Prostate gland (tissue), 2 donors: ENCODE data around the gene ANKMY1.

Source experiments
- POLR2A ChIP-seq: fragments of 450-650 bp; IDR thresholded peaks from one replicate; pipeline ENCODE4 v1.6.1; 2016; ENCODE audit warnings: antibody characterized with exemption, mild to moderate bottlenecking
- POLR2AphosphoS5 ChIP-seq: sonication (generic); formaldehyde crosslinking; IDR thresholded peaks from one replicate; pipeline ENCODE4 v1.6.1; 2017; ENCODE audit warnings: antibody characterized with exemption
- TF ChIP-seq, protein P1 (sequence below), 4 experiments: fragments of 200-600 bp in 2 of 4; fragments of 450-650 bp in 2 of 4; sonication (generic) in 2 of 4; IDR thresholded peaks; 1 replicate in 3 of 4; 2 replicates in 1 of 4; pipeline ENCODE4 v1.5.1; 2016 to 2019; ENCODE audit warnings: antibody characterized with exemption in 4 of 4, mild to moderate bottlenecking in 2 of 4, moderate library complexity in 2 of 4

DNA sequence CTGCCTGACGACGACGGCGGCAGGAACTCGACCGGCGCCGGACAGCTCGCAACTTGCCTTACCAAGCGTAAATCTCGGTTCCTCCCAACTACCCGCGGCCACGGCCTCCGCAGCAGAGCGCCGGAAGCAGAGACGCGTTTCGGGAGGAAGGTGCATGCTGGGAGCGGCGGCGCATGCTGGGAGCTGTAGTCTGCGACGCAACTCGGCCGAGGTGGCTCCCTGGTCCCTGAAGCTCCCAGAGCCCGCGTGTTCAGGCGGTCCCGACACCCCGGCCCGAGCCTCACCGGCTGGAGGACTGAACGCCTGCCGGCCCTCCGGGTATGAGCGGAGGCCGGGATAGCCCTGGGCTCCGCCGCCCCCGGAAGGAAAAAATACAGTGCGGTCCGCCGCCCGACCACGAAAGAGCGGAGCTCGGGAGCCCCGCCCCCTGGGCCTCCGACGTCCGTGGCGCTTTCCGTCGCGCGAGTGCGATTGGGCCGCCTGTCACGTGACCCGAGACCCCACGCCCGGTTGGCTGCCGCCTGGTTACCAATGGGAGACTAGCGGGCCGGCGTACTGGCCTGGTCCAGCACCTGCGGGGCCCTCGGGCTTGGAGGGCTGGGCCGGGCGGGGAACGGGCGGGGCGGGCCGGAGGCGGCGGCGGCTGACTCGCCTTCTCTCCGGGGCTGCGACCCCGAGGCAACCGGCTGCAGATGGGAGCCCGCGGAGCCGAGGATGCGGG lies 28.6 kb upstream of the ANKMY1 start, which contains the start of gene CAPN10:
- TF ChIP-seq, protein P1, sequence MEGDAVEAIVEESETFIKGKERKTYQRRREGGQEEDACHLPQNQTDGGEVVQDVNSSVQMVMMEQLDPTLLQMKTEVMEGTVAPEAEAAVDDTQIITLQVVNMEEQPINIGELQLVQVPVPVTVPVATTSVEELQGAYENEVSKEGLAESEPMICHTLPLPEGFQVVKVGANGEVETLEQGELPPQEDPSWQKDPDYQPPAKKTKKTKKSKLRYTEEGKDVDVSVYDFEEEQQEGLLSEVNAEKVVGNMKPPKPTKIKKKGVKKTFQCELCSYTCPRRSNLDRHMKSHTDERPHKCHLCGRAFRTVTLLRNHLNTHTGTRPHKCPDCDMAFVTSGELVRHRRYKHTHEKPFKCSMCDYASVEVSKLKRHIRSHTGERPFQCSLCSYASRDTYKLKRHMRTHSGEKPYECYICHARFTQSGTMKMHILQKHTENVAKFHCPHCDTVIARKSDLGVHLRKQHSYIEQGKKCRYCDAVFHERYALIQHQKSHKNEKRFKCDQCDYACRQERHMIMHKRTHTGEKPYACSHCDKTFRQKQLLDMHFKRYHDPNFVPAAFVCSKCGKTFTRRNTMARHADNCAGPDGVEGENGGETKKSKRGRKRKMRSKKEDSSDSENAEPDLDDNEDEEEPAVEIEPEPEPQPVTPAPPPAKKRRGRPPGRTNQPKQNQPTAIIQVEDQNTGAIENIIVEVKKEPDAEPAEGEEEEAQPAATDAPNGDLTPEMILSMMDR (IDR thresholded peaks at IDR 0.05) = peak in 1 of 4 experiments; percentile 19
- TF ChIP-seq POLR2A (peak; percentile 27), POLR2AphosphoS5 (peak; percentile 85)
